Stomach (tissue), 4 donors: ENCODE results near the gene COL24A1.

Experiments used
- EP300 ChIP-seq: sonication (generic); formaldehyde crosslinking; IDR thresholded peaks from one replicate; pipeline ENCODE4 v1.6.1; 2017; ENCODE audit warnings: antibody characterized with exemption
- POLR2A ChIP-seq, 4 donors: fragments of 450-650 bp; IDR thresholded peaks; one replicate each; pipeline ENCODE4 v1.6.1; 2016; ENCODE audit warnings: antibody characterized with exemption in 4 of 4, control low read depth in 2 of 4, mild to moderate bottlenecking in 1 of 4, moderate library complexity in 1 of 4
- TF ChIP-seq, protein P1 (sequence below), 7 experiments: fragments of 450-650 bp in 4 of 7; fragments of 200-600 bp in 3 of 7; sonication (generic) in 3 of 7; IDR thresholded peaks; one replicate each; pipeline ENCODE4 v1.5.1; 2016 to 2019; ENCODE audit warnings: antibody characterized with exemption in 7 of 7, control low read depth in 2 of 7, mild to moderate bottlenecking in 1 of 7

DNA sequence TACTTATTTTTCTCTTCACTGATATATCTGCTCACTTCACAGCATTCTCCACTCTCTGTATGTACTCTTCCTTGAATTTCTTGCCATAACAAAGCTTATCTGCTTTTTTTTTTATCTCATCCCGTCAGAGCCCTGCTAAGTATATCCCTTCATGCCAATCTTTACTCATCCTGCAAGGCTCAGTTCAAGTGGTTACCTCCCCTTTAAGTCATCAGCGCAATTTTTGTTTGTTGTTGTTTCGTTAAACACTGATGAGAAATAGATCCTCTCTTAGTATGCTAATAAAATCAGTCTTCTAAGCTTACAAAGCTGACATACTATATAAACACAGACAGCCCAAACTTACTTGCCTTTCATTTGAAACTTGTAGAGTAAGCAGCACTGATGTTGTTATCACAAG lies 17.8 kb downstream of the COL24A1 start:
- TF ChIP-seq, protein P1, sequence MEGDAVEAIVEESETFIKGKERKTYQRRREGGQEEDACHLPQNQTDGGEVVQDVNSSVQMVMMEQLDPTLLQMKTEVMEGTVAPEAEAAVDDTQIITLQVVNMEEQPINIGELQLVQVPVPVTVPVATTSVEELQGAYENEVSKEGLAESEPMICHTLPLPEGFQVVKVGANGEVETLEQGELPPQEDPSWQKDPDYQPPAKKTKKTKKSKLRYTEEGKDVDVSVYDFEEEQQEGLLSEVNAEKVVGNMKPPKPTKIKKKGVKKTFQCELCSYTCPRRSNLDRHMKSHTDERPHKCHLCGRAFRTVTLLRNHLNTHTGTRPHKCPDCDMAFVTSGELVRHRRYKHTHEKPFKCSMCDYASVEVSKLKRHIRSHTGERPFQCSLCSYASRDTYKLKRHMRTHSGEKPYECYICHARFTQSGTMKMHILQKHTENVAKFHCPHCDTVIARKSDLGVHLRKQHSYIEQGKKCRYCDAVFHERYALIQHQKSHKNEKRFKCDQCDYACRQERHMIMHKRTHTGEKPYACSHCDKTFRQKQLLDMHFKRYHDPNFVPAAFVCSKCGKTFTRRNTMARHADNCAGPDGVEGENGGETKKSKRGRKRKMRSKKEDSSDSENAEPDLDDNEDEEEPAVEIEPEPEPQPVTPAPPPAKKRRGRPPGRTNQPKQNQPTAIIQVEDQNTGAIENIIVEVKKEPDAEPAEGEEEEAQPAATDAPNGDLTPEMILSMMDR (IDR thresholded peaks at IDR 0.05), result no peak
- TF ChIP-seq EP300, result no peak
- TF ChIP-seq POLR2A (IDR thresholded peaks at IDR 0.05), result no peak
